GM12891 (cell line): ENCODE data around the gene GALNT6.

Experiments
- POLR2A ChIP-seq: IDR thresholded peaks from 2 replicates; pipeline ENCODE4 v1.6.1; 2011; ENCODE audit warnings: low read depth, low read length, control low read depth
- POLR2AphosphoS5 ChIP-seq: IDR thresholded peaks from 2 replicates; pipeline ENCODE4 v1.6.1; 2011; ENCODE audit warnings: low read depth, low read length, control low read depth

DNA sequence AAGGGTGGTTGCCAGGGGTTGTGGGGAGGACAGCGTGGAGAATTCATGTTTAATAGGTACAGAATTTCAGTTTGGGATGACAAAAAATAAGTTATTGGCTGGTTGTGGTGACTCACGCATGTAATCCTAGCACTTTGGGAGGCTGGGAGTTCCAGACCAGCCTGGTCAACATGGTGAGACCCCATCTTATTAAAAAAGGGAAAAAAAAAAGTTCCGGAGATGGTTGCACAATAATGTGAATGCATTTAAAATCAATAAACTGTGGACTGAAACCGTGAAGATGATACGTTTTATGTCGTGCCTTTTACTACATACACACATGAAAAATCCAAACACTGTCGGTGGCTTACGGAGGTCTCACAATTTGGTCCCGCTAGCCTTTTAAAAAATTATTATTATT lies 20.5 kb downstream of the GALNT6 start:
- TF ChIP-seq POLR2AphosphoS5 (no peak), POLR2A (no peak)
